Measurements from ENCODE around the gene CCS.
"Not testable (repeated sequence)": the region's sequence is repeated elsewhere in the genome, so short reads cannot be mapped to it uniquely, and the experiment has no call there.

Gene CCS

DNA sequence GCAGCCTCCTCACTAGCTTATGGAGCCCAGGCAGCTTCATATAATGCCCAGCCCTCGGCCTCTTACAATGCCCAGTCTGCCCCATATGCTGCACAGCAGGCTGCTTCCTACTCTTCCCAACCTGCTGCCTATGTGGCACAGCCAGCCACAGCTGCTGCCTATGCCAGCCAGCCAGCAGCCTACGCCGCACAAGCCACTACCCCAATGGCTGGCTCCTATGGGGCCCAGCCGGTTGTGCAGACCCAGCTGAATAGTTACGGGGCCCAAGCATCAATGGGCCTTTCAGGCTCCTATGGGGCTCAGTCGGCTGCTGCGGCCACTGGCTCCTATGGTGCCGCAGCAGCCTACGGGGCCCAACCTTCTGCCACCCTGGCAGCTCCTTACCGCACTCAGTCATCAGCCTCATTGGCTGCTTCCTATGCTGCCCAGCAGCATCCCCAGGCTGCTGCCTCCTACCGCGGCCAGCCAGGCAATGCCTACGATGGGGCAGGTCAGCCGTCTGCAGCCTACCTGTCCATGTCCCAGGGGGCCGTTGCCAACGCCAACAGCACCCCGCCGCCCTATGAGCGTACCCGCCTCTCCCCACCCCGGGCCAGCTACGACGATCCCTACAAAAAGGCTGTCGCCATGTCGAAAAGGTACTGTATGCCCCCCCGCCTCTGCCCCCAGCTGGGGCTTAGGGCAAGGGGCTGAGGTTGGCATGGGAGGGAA lies 32.2 kb downstream of the CCS start:
- DNase-seq (ENCODE audit: low read depth in 2 of 2, low spot score in 1 of 2): no peak

DNA sequence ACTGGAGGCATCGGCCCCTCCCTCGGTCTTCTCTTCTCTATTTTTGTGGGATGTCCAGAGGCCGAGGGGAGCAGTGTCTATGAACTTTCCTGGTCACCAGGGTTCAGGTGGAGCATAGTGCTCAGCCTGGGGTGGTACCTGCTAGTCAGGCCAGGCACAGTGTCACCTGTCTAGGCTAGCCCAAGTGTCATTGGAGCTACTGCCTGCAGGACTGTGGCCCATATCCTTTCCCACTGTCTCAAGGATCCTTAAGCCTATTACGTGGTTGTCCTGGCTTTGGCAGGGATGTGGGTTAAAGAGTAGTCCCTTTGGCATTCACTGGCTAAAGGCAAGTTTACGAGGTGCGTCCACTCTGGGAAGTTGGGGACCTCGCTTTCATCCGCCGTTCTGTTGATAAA lies 32.8 kb downstream of the CCS start:
- DNase-seq (ENCODE audit: low read depth in 2 of 2, low spot score in 1 of 2): no peak

DNA sequence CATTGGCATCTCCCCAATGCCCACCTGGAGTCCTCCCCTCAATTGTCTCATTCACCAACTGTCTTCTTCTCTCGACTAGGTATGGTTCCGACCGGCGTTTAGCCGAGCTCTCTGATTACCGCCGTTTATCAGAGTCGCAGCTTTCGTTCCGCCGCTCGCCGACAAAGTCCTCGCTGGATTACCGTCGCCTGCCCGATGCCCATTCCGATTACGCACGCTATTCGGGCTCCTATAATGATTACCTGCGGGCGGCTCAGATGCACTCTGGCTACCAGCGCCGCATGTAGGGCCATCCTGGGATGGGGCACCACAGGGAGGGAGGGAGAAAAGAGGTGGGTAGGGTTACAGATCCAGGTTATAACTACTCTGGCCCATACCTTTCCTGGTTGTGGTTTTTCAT lies 33.4 kb downstream of the CCS start:
- no peak for DNase-seq (ENCODE audit: low read depth in 2 of 2, low spot score in 1 of 2)

DNA sequence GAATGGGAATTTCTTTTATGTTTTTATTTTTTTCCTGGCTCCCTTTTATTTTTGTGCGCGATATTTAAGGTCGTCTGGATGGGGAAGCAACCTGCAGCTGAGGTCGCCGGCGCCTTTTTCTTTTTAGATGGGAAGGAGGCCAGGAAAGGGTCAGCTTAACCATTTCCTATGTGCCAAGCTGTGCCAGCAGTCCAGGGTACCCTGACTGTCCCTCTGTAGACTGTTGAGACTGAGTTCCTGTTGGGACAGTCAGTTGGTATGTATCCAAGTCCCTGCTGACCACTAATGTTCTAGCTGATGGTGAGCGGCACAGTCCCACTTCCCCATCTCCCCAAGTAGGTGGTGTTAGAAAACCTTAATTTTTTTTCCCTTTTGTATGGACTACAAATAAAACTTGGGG lies 33.9 kb downstream of the CCS start:
- DNase-seq (ENCODE audit: low read depth in 2 of 2, low spot score in 1 of 2): no peak

DNA sequence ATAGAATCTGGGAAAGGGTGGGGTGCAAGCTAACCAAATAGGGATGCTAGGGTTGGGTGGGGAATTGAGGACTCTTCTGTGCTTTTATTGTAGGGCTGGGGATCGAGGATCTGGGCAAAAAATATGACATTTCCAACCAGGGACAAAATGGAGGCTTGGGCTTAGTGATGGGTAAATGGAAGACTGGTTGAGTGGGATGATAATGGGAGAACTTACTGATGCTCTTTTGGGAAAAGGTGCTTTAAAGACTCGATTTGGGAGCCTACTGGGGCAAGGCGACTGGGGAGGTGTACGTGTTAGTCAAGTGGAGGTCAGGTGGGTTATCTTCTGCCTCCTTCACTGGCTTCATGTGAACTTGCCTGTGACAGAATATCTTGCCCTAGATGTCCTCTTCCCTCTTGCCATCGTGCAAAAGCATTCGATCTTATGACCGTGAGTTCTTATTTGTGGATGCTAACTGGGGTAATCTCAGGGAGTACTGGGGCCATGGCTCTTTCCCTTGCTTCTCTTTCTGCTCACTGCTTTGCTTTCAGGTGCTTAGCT lies 35.1 kb downstream of the CCS start:
- no peak for DNase-seq (ENCODE audit: low read depth in 2 of 2, low spot score in 1 of 2)

DNA sequence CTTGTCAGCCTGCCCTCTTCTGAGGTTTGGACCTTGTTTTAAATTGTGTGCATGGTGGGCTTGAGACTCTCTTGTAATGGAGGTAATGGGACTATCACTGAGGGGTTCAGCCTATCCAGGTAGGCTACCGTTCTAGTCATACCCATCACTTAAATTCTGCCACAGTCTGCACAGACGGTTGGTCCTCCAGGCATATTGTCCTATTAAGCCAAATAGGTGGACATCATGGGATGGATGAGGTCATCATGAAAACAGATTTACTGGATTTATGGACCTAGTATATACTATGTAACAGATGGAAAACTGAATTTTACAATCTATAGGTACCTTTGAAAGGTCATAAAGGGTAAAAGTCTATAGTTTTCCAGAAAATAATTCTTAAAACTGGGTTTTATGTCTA lies 36.4 kb downstream of the CCS start:
- DNase-seq (ENCODE audit: low read depth in 2 of 2, low spot score in 1 of 2): no peak

DNA sequence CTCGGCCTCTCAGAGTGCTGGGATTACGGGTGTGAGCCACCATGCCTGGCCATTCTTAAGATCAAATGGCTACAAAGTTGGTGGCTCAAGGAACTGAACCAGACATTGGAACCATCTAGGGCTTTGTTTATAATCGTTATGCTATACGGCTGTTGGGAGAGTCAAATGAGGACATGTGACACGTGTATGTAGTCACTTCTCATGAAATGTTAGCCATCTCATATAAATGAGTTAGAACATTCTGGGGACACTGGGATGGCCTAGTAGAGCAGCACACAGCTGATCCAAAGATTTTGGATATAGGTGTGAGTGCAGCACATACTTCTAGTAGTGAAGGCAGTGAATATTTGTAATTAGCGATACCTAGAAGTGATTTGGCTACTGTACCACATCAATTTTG lies 38.9 kb downstream of the CCS start:
- DNase-seq (ENCODE audit: low read depth in 2 of 2, low spot score in 1 of 2): no peak

DNA sequence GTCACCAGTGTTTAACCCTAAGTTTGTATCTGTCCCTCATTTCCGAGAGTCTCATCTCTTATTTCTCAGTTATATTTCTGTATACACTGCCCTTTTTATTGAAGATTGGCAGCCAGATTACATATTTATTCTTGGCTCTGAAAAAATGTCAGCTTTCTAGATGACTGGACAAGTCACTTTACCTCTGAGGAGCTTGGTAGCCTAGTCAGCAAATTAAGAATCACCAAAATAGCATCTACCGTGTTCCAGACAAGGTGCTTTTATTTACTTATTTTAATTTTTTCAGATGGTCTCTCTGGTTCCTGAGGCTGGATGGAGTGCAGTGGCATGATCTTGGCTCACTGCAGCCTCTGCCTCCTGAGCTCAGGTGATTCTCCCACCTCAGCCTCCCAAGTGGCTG lies 40.0 kb downstream of the CCS start:
- DNase-seq (ENCODE audit: low read depth in 2 of 2, low spot score in 1 of 2): no peak

DNA sequence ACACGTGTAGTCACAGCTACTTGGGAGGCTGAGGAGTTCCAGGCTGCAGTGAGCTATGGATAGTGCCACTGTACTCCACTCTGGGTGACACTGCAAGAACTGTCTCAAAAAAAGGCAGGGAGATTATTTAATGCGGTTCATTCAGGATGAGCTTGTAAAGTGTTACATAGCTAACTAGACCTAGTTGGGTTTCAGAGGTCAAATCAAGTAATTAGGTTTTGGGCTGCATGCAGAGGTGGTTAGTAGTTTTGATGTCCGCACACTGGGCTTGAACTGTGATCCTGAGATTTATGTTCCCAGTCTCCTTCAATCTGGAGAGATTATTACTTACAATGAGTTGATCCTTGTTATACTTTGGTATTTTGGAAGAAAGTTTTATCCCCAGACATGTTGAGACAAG lies 43.4 kb downstream of the CCS start:
- DNase-seq (ENCODE audit: low read depth in 2 of 2, low spot score in 1 of 2): no peak

DNA sequence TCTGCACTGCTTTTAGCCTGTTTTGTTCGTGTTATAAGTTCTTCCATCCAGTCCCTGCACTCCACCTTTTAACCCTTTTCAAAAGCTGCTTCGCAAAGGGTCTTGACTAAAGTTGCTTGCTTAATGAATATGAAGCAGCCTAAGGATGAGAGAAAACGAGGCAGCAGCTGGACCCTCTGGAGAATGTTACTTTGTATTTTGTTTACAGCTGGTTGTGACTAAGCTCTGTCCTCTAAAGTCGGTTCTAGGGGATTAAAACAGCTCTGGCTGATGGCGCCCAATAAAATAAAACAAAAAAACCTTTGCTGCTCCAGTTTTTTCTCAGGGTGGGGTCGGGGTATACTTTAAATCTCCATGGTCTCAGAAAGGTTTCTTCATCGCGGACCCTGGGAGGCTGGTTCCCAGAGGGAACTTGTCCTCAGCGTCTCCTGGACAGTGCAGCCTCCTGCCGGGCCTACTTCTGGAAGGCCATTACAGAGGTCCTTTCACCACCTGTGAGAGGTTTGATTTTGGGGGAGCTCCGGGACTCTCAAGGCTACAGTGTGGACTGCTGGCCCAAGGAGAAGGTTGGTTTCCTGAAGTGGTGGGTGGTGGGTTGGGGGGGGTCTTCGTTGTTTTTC lies 44.7 kb downstream of the CCS start:
- no peak for DNase-seq (ENCODE audit: low read depth in 2 of 2, low spot score in 1 of 2)

DNA sequence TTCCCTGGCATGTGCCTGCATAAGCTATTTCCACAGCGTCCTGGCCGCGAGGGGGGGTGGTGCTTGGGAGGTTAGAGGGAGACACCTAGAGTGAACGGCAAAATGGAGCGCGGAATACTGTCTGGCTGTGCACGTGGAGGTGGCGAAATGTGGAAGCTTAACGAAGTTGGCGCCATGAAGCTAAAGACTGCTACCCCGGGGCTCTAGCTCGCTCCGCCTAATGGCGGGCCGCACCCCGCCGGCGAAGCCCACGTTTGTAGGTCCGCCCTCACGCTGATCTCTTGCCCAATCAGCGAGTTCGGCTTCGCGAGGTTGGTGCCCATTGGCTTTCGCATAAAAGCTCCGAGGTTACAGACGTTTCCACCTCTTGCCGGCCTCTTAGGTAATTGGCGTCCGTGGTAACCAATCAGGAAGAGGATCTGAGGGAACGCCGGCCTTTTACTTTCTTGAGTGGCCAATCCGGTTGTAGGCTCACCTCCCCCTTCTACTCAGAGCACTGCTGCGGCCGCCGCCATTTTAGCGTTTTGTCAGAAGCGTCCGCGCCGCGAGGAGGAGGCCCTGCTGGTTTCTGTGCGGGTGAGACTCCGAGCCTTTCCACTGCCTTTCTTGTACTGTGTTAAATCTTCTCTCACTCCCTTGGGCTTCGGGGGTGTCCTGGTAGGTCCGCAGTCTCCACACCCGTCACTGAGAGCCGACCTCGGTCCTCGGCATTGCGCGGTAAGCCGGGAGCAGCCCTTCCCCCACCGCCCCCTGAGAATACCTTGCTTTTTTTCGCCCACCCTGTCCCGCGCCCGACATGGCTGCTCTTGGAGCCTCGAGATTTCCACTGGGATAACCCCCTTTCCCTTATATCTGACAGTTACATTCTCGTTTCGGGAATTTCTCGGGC lies 45.4 kb downstream of the CCS start, which contains the start of gene RBM4:
RBM4 (plus strand) TSS at position 527 of the 889 bp plus-strand sequence. CDS start 1,009 bp downstream, outside the sequence.
- peak; percentile 87 to 93 for DNase-seq (ENCODE audit: low read depth in 2 of 2, low spot score in 1 of 2)

DNA sequence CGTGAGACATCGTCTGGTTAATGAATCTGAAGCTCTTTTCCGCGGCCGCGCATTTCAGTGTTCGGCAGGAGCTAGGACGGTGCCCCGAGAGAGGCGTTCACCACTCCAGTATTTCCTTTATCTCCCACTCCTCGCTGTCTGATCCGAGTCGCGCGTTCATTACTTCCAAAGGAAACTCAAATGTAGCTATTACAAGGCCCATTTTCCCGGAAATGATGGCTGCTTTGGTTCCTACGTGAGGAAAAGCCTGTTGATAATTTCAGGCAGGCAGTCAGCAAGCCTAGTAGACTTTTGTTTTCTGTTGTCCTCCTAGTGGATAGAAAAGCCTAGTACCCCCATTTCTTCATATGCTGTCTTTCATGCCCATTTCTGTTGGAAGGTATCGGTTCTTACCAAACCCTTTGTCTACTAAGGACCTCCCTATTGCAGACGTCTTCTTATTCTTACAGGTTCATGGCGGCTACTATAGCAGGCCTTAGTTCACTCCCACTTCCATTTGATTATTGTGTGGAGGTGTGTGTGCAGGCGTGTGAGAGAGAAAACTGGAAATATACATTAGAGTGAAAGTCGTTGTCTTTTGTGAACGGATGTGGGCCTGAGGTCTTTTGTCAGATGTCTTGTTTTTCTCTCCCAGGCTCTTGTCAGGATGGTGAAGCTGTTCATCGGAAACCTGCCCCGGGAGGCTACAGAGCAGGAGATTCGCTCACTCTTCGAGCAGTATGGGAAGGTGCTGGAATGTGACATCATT lies 46.3 kb downstream of the CCS start:
- no peak for DNase-seq (ENCODE audit: low read depth in 2 of 2, low spot score in 1 of 2)

DNA sequence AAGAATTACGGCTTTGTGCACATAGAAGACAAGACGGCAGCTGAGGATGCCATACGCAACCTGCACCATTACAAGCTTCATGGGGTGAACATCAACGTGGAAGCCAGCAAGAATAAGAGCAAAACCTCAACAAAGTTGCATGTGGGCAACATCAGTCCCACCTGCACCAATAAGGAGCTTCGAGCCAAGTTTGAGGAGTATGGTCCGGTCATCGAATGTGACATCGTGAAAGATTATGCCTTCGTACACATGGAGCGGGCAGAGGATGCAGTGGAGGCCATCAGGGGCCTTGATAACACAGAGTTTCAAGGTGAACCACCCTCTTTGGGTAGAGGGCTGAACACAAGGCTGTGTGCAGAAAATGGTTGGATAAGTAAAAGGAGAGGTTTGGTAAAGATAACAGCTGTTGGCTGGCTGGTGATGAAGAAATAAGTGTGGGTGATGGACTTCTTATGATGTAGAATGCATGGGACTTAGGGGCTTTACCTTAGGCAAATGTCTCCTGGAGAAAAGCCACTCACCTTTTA lies 46.9 kb downstream of the CCS start:
- not testable (repeated sequence) for DNase-seq (ENCODE audit: low read depth in 2 of 2, low spot score in 1 of 2)

DNA sequence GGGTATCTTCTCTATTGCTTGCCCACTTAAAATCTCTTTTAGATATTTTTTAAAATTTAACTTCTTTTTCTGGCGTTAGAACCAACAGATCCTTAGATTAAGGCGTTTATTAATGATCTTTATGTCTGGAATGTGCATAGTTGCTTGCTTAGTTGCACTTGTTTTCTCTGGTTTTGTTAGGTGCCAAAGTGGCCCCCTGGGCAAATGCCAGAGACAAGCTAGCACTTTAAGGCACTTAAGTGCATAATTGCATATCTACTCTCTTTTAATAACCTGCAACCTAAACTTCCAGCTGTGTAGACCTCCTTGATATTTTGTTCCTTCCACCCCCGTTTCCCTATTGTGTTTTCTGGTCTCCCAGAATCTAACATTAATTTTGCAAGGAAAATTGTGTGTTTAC lies 48.8 kb downstream of the CCS start:
- no peak for DNase-seq (ENCODE audit: low read depth in 2 of 2, low spot score in 1 of 2)

DNA sequence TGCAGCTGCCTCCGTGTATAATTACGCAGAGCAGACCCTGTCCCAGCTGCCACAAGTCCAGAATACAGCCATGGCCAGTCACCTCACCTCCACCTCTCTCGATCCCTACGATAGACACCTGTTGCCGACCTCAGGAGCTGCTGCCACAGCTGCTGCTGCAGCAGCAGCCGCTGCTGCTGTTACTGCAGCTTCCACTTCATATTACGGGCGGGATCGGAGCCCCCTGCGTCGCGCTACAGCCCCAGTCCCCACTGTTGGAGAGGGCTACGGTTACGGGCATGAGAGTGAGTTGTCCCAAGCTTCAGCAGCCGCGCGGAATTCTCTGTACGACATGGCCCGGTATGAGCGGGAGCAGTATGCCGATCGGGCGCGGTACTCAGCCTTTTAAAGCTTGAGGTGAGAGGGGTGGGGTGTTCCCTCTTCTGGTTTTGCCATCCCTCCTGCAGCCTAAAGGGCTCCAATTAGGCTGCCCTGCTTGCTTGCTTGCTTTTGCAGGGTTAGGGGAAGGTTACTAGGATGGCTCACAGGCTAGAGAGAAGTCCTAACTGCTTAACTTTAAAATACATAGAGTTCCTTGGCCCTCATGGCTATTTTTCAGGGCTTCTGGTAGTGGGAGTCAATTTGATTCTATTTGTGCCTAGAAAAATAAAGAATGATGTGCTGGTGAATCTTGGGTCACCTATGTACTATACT lies 50.9 kb downstream of the CCS start:
- DNase-seq (ENCODE audit: low read depth in 2 of 2, low spot score in 1 of 2): no peak

DNA sequence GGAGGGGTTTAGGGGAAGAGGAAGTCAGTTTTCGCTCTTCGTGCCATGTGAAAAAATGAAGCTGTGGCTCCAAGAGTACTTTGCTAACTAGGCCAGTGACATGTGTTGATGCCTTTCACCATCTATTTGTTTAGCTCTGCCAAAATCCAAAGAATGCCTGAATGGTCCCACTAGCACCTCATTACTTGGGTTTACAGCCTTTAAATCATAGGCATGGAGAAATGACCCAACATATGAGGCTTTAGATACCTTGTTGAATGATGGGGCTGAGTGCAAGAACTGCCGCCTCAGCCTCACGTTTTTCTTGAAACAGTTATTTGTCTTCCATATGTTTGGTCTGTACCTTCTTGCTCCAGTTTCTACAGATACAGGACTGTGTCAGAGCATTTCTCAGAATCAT lies 53.8 kb downstream of the CCS start:
- DNase-seq (ENCODE audit: low read depth in 2 of 2, low spot score in 1 of 2): no peak

DNA sequence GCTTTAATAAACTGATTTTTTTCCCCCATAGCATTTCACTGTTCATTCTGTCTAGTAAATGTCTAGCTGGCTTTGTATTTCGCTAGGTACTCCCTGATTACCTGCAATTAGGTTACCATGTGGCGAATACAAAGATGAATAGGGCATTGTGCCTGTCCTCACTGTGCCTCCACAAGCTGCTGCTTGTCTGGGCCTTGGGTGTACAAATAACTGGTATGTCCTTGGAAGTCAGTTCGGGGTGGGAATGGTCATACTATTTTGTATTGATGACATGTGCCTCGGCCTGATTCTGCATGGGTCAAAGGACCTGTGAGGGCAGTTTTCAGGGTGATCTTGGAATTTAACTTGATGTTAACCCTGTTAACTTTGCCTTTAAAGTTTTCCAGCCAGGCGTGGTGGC lies 56.9 kb downstream of the CCS start:
- DNase-seq (ENCODE audit: low read depth in 2 of 2, low spot score in 1 of 2): no peak

DNA sequence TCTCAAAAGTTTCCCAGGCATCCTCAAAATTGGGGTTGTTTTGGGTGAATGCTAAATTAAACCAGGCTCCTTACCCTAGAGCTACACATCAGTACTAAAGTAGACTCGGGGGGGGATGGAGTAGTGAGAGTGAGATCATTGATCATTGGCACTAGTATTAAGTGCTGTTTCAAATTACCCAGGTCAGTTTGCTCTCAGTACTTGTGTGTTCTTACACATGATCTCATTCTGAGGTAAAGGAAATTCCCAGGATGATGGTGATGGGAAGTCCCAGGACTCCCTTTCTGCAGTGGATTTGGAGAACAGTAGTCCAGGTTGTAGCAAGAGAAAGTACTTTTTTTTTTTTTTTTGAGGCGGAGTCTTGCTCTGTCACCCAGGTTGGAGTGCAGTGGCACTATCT lies 58.0 kb downstream of the CCS start:
- DNase-seq (ENCODE audit: low read depth in 2 of 2, low spot score in 1 of 2): no peak

DNA sequence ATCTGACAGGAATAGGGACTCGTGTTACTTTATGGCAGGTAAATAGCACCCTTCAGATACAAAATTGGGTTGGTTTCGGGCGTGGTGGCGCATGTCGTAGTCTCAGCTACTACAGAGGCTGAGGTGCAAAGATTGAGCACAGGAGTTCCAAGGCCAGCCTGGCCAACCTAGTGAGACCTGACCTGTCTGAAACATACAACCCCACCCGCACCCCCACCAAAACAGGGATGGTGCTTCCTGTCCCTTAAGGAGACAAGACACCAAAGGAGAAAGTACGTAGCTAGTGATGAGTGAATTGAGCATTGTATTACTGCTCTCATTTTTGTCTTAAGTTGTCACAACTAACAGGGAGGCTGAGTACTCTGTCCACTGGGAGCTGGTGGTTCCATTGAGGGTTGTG lies 59.7 kb downstream of the CCS start:
- no peak for DNase-seq (ENCODE audit: low read depth in 2 of 2, low spot score in 1 of 2)

DNA sequence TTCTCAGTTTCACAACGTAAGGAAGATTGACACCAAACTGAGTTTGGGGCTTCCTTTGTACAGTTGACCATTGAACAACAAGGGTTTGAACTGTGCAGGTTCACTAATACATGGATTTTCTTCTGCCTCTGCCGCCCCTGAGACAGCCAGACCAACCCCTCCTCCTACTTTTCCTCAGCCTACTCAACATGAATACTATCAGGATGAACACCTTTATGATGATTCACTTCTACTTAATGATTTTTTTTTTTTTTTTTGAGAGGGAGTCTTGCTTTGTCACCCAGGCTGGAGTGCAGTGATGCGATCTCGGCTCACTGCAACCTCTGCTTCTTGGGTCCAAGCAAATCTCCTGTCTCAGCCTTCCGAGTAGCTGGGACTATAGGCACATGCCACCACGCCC lies 60.1 kb downstream of the CCS start:
- DNase-seq (ENCODE audit: low read depth in 2 of 2, low spot score in 1 of 2): no peak
